ENCODE data around the gene LRRC37A3. TPM values are rescaled to one million over a fixed set of nuclear protein-coding genes. Genes with fewer than 3 reads are reported as not detected.
A peak's percentile ranks its signal among the peaks of the same experiment; 100 is the strongest.
"Not testable (repeated sequence)": the region's sequence is repeated elsewhere in the genome, so short reads cannot be mapped to it uniquely, and the experiment has no call there.

The LRRC37A3 gene
- total RNA-seq, 1 donor from 2014 or later, result 26.1 TPM

DNA sequence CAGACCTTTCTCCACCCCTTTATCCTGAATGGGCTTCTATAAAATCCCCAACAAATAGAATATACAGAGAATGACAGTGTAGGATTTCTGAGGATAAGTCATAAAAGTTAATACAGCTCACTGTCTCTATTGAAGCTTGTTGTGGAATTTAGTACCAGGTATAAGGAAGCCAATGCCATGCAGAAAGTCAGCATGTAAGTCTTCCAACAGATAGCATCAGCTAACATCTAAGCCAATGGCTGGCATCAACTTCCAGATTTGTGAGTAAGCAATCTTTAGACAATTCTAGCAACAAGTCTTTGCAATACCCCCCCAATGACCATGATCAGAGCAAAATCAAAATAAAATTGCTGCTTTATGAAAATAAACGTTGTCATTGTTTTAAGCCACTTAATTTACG, 22.5 kb upstream of the LRRC37A3 start:
- no peaks in the 10 kb centered on the region for H3K36me3 ChIP-seq (ENCODE audit: control insufficient read depth in 3 of 3, insufficient read depth in 3 of 3, low read length in 3 of 3)
- H3K4me3 ChIP-seq (ENCODE audit: low read length in 3 of 3), result no peak overlapping the region
- no peaks in the 10 kb centered on the region for H3K9me3 ChIP-seq (ENCODE audit: control insufficient read depth in 3 of 3, low read length in 3 of 3)
- no peak overlapping the region for H3K27ac ChIP-seq (ENCODE audit: low read depth, low read length)
- peaks cover 0 to 2% (median 0%) of the 10 kb centered on the region in 3 donors for H3K4me1 ChIP-seq (ENCODE audit: control insufficient read depth in 3 of 3, insufficient read depth in 3 of 3, low read length in 3 of 3)
- H3K27me3 ChIP-seq (ENCODE audit: control insufficient read depth in 3 of 3, insufficient read depth in 3 of 3, low read length in 3 of 3), result no peaks in the 10 kb centered on the region
- H3K9ac ChIP-seq (ENCODE audit: low read depth in 1 of 3, low read length in 3 of 3), result no peak overlapping the region

DNA sequence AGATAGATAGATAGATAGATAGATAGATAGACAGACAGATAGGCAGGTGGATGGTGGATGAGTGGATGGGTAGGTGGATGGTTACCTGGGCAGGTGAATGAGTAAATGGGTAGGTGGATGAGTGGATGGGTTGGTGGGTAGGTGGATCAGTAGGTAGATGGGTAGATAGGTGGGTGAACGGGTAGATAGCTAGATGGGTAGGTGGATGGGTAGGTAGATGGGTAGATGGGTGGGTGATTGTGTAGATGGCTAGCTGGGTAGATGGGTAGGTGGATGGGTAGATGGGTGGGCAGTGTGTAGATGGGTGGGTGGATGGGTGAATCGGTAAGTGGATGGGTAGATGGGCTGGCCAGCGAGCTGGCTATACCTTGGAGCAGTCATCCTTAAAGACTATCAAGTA, 21.8 kb upstream of the LRRC37A3 start:
- Histone ChIP-seq H3K9me3 (ENCODE audit: control insufficient read depth in 3 of 3, low read length in 3 of 3) (no peaks in the 10 kb centered on the region), H3K4me1 (ENCODE audit: control insufficient read depth in 3 of 3, insufficient read depth in 3 of 3, low read length in 3 of 3) (peaks cover 0 to 2% (median 0%) of the 10 kb centered on the region in 3 donors), H3K4me3 (ENCODE audit: low read length in 3 of 3) (no peak overlapping the region), H3K27ac (ENCODE audit: low read depth, low read length) (no peak overlapping the region), H3K9ac (ENCODE audit: low read depth in 1 of 3, low read length in 3 of 3) (no peak overlapping the region), H3K27me3 (ENCODE audit: control insufficient read depth in 3 of 3, insufficient read depth in 3 of 3, low read length in 3 of 3) (no peaks in the 10 kb centered on the region), H3K36me3 (ENCODE audit: control insufficient read depth in 3 of 3, insufficient read depth in 3 of 3, low read length in 3 of 3) (peaks cover 0 to 3% (median 0%) of the 10 kb centered on the region in 3 donors)

DNA sequence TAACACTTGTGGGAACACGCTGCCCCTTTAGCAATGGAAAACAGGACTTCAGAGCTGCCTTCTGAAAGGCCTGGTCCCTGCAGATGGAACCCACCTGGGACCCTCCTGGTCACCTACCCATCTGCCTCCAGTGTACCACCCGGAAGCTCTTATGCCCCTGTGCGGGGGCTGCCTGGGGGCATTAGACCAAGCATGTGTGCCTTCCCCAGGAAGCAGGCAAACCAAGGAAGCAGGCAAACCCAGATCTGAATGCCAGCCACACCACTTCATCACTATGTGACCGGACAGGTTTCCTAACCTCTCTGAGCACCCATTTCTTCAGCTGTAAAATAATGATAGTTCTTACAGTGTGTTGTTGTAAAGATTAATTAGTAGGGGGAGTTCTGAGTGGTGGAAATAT, 20.8 kb upstream of the LRRC37A3 start:
- Histone ChIP-seq H3K4me1 (ENCODE audit: control insufficient read depth in 3 of 3, insufficient read depth in 3 of 3, low read length in 3 of 3) (peaks cover 0 to 2% (median 0%) of the 10 kb centered on the region in 3 donors), H3K27ac (ENCODE audit: low read depth, low read length) (no peak overlapping the region), H3K9ac (ENCODE audit: low read depth in 1 of 3, low read length in 3 of 3) (no peak overlapping the region), H3K4me3 (ENCODE audit: low read length in 3 of 3) (no peak overlapping the region), H3K9me3 (ENCODE audit: control insufficient read depth in 3 of 3, low read length in 3 of 3) (no peaks in the 10 kb centered on the region), H3K36me3 (ENCODE audit: control insufficient read depth in 3 of 3, insufficient read depth in 3 of 3, low read length in 3 of 3) (peaks cover 0 to 3% (median 0%) of the 10 kb centered on the region in 3 donors), H3K27me3 (ENCODE audit: control insufficient read depth in 3 of 3, insufficient read depth in 3 of 3, low read length in 3 of 3) (no peaks in the 10 kb centered on the region)

DNA sequence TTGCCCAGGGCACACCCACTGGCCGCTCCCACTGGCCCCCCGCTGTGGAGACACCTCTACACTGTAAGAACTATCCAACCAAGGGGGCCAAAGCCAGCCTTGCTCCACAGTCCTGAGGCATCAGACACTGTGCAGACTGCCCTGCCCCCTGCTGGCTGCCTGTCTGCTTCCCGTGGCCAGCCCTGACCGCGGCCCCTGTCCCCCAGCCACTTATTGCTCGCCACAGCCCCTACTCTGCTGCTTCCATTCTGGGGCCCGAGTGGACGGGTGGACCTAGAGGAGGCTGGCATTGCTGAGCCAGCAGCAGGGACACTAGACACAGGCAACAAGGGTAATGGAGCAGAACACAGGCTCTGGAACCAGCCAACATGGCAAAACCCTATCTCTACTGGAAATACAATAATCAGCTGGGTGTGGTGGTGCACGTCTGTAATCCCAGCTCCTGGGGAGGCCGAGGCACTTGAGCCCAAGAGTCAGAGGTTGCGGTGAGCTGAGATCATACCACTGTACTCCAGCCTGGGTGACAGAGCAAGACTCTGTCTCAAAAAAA, 19.7 kb upstream of the LRRC37A3 start:
- Histone ChIP-seq H3K27me3 (ENCODE audit: control insufficient read depth in 3 of 3, insufficient read depth in 3 of 3, low read length in 3 of 3) (no peaks in the 10 kb centered on the region), H3K4me3 (ENCODE audit: low read length in 3 of 3) (no peak overlapping the region), H3K36me3 (ENCODE audit: control insufficient read depth in 3 of 3, insufficient read depth in 3 of 3, low read length in 3 of 3) (peaks cover 0 to 3% (median 0%) of the 10 kb centered on the region in 3 donors), H3K4me1 (ENCODE audit: control insufficient read depth in 3 of 3, insufficient read depth in 3 of 3, low read length in 3 of 3) (peaks cover 0 to 2% (median 0%) of the 10 kb centered on the region in 3 donors), H3K9me3 (ENCODE audit: control insufficient read depth in 3 of 3, low read length in 3 of 3) (no peaks in the 10 kb centered on the region), H3K27ac (ENCODE audit: low read depth, low read length) (no peak overlapping the region), H3K9ac (ENCODE audit: low read depth in 1 of 3, low read length in 3 of 3) (peak overlapping the region in 1 of 3 donors; percentile 25)

DNA sequence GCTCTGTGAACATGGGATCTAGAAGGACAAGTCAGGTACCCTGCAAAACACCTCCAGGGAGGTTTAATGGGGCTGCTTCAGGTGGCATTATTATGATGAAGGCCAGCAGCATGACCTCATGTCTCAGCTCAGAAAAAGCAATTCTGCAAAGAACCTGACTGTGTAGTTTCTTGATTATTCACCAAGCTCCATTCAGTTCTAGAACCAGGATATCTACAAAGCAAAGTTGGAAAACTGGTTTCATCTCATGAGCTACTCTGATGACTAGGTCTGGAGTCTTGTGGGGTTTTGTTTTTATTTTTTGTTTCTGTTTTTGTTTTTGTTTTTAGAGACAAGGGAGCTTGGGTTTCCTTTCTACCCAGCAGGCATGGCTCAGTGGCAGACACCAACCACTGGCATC, 19.0 kb upstream of the LRRC37A3 start:
- H3K9ac ChIP-seq (ENCODE audit: low read depth in 1 of 3, low read length in 3 of 3), result no peak overlapping the region
- peaks cover 0 to 4% (median 0%) of the 10 kb centered on the region in 3 donors for H3K4me1 ChIP-seq (ENCODE audit: control insufficient read depth in 3 of 3, insufficient read depth in 3 of 3, low read length in 3 of 3)
- H3K36me3 ChIP-seq (ENCODE audit: control insufficient read depth in 3 of 3, insufficient read depth in 3 of 3, low read length in 3 of 3), result peaks cover 0 to 3% (median 0%) of the 10 kb centered on the region in 3 donors
- H3K27ac ChIP-seq (ENCODE audit: low read depth, low read length), result no peak overlapping the region
- no peak overlapping the region for H3K4me3 ChIP-seq (ENCODE audit: low read length in 3 of 3)
- no peaks in the 10 kb centered on the region for H3K27me3 ChIP-seq (ENCODE audit: control insufficient read depth in 3 of 3, insufficient read depth in 3 of 3, low read length in 3 of 3)
- no peaks in the 10 kb centered on the region for H3K9me3 ChIP-seq (ENCODE audit: control insufficient read depth in 3 of 3, low read length in 3 of 3)

DNA sequence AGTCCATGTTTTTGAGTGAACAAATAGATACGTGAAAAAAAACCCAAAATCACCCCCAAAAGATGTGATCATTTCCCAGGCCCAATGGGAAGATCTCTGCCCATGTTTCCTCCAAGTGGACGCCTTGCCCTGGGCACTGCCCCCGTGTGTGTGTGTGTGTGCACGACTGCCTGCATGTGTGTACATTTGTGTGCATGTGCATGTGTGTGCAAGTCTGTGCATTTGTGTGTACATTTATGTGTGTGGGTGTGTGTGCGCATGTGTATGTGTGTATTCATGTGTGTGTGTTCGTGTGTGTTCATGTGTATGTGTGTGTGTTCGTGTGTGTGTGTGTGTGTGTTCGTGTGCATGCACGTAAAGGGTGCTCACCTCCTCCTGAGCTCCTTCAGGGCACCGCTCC, 16.8 kb upstream of the LRRC37A3 start:
- no peak overlapping the region for H3K4me3 ChIP-seq (ENCODE audit: low read length in 3 of 3)
- peaks cover 0 to 3% (median 0%) of the 10 kb centered on the region in 3 donors for H3K36me3 ChIP-seq (ENCODE audit: control insufficient read depth in 3 of 3, insufficient read depth in 3 of 3, low read length in 3 of 3)
- no peak overlapping the region for H3K9ac ChIP-seq (ENCODE audit: low read depth in 1 of 3, low read length in 3 of 3)
- H3K27ac ChIP-seq (ENCODE audit: low read depth, low read length), result no peak overlapping the region
- no peaks in the 10 kb centered on the region for H3K9me3 ChIP-seq (ENCODE audit: control insufficient read depth in 3 of 3, low read length in 3 of 3)
- no peaks in the 10 kb centered on the region for H3K27me3 ChIP-seq (ENCODE audit: control insufficient read depth in 3 of 3, insufficient read depth in 3 of 3, low read length in 3 of 3)
- peaks cover 0 to 4% (median 0%) of the 10 kb centered on the region in 3 donors for H3K4me1 ChIP-seq (ENCODE audit: control insufficient read depth in 3 of 3, insufficient read depth in 3 of 3, low read length in 3 of 3)

DNA sequence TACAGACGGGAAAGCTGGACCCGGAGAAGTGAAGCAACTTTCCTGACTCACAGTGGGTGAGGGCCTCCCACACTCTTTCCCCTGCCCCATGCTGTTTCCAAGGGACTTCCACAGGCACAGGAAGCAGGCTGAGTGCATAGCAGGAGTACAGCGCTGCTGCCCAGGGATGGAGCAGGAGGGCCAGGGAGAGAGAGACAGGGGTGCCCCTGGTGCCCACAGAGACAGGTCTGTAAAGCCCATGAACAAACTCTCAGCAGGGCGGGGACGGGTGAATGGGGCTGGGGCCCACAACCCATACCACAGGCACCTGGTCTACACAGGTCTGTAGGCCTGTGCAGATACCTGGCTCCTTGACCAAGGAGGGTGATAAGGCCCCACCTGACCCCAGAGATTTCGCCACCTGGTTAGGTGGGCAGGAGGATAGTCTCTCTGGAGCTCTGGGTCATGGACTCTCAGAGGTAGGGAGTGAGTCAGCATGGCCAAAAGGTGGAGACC, 15.1 kb upstream of the LRRC37A3 start:
- not testable (repeated sequence) for H3K27ac ChIP-seq (ENCODE audit: low read depth, low read length); H3K9ac ChIP-seq (ENCODE audit: low read depth in 1 of 3, low read length in 3 of 3); H3K4me3 ChIP-seq (ENCODE audit: low read length in 3 of 3); H3K4me1 ChIP-seq (ENCODE audit: control insufficient read depth in 3 of 3, insufficient read depth in 3 of 3, low read length in 3 of 3); H3K27me3 ChIP-seq (ENCODE audit: control insufficient read depth in 3 of 3, insufficient read depth in 3 of 3, low read length in 3 of 3); H3K36me3 ChIP-seq (ENCODE audit: control insufficient read depth in 3 of 3, insufficient read depth in 3 of 3, low read length in 3 of 3); H3K9me3 ChIP-seq (ENCODE audit: control insufficient read depth in 3 of 3, low read length in 3 of 3)

DNA sequence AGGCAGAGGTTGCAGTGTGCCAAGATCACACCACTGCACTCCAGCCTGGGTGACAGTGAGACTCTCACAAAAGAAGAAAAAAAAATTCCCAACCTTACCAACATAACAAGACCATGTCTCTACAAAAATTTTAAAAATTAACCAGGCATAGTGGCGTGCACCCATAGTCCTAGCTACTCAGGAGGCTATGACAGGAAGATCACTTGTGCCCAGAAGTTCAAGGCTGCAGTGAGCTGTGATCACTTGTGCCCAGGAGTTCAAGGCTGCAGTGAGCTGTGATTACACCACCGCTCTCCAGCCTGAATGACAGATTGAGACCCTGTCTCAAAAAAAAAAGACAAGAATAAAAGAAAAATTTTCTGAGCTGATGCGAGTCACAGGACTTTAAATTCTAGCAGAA, 13.6 kb upstream of the LRRC37A3 start:
- not testable (repeated sequence) for H3K27me3 ChIP-seq (ENCODE audit: control insufficient read depth in 3 of 3, insufficient read depth in 3 of 3, low read length in 3 of 3); H3K4me1 ChIP-seq (ENCODE audit: control insufficient read depth in 3 of 3, insufficient read depth in 3 of 3, low read length in 3 of 3); H3K4me3 ChIP-seq (ENCODE audit: low read length in 3 of 3); H3K9me3 ChIP-seq (ENCODE audit: control insufficient read depth in 3 of 3, low read length in 3 of 3); H3K27ac ChIP-seq (ENCODE audit: low read depth, low read length); H3K36me3 ChIP-seq (ENCODE audit: control insufficient read depth in 3 of 3, insufficient read depth in 3 of 3, low read length in 3 of 3); H3K9ac ChIP-seq (ENCODE audit: low read depth in 1 of 3, low read length in 3 of 3)

DNA sequence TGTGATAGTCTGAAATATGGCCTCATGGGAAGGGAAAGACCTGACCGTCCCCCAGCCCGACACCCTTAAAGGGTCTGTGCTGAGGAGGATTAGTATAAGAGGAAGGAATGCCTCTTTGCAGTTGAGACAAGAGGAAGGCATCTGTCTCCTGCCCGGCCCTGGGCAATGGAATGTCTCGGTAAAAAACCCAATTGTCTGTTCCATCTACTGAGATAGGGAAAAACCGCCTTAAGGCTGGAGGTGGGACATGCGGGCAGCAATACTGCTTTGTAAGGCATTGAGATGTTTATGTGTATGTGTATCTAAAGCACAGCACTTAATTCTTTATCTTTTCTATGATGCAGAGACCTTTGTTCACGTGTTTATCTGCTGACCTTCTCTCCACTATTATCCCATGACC, 11.1 kb upstream of the LRRC37A3 start:
- H3K27me3 ChIP-seq (ENCODE audit: control insufficient read depth in 3 of 3, insufficient read depth in 3 of 3, low read length in 3 of 3); H3K9ac ChIP-seq (ENCODE audit: low read depth in 1 of 3, low read length in 3 of 3); H3K27ac ChIP-seq (ENCODE audit: low read depth, low read length); H3K36me3 ChIP-seq (ENCODE audit: control insufficient read depth in 3 of 3, insufficient read depth in 3 of 3, low read length in 3 of 3); H3K4me3 ChIP-seq (ENCODE audit: low read length in 3 of 3); H3K4me1 ChIP-seq (ENCODE audit: control insufficient read depth in 3 of 3, insufficient read depth in 3 of 3, low read length in 3 of 3); H3K9me3 ChIP-seq (ENCODE audit: control insufficient read depth in 3 of 3, low read length in 3 of 3): not testable (repeated sequence)

DNA sequence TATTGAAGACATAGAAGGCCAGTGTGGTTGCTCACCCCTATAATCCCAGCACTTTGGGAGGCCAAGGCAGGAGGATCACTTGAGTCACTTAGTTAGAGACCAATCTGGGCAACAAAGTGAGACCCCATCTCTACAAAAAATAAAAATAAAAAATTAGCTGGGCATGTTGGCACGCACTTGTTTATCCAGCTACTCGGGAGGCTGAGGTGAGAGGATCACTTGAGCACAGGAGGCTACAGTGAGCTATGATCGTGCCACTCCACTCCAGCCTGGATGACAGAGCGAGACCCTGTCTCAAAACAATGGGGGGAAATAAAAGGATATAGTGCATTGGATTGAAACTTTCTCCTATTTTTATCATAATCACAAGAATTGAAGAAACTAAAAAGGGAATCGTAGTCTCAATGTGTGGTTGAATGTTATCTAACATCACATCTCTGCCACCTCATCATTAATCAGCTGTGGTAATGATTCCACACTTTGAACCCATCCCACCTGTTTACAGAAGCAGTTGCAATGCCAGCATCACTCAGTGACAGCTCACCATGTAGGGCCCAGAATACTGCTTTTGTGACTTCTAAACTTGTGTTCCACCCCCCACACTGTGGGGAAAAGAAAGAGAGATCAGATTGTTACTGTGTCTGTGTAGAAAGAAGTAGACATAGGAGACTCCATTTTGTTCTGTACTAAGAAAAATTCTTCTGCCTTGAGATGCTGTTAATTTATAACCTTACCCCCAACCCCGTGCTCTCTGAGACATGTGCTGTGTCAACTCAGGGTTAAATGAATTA, 10.3 kb upstream of the LRRC37A3 start:
- H3K27ac ChIP-seq (ENCODE audit: low read depth, low read length); H3K9ac ChIP-seq (ENCODE audit: low read depth in 1 of 3, low read length in 3 of 3); H3K9me3 ChIP-seq (ENCODE audit: control insufficient read depth in 3 of 3, low read length in 3 of 3); H3K4me1 ChIP-seq (ENCODE audit: control insufficient read depth in 3 of 3, insufficient read depth in 3 of 3, low read length in 3 of 3); H3K36me3 ChIP-seq (ENCODE audit: control insufficient read depth in 3 of 3, insufficient read depth in 3 of 3, low read length in 3 of 3); H3K27me3 ChIP-seq (ENCODE audit: control insufficient read depth in 3 of 3, insufficient read depth in 3 of 3, low read length in 3 of 3); H3K4me3 ChIP-seq (ENCODE audit: low read length in 3 of 3): not testable (repeated sequence)
